NCI-H2029 (cell line): ENCODE data around the gene NEURL2.
"Not testable (repeated sequence)": the region's sequence is repeated elsewhere in the genome, so short reads cannot be mapped to it uniquely, and the experiment has no call there.

ENCODE experiments used
- DNase-seq: peaks from one replicate; lab custom pipeline; 2025; lab: John Stamatoyannopoulos, UW

The NEURL2 gene

DNA sequence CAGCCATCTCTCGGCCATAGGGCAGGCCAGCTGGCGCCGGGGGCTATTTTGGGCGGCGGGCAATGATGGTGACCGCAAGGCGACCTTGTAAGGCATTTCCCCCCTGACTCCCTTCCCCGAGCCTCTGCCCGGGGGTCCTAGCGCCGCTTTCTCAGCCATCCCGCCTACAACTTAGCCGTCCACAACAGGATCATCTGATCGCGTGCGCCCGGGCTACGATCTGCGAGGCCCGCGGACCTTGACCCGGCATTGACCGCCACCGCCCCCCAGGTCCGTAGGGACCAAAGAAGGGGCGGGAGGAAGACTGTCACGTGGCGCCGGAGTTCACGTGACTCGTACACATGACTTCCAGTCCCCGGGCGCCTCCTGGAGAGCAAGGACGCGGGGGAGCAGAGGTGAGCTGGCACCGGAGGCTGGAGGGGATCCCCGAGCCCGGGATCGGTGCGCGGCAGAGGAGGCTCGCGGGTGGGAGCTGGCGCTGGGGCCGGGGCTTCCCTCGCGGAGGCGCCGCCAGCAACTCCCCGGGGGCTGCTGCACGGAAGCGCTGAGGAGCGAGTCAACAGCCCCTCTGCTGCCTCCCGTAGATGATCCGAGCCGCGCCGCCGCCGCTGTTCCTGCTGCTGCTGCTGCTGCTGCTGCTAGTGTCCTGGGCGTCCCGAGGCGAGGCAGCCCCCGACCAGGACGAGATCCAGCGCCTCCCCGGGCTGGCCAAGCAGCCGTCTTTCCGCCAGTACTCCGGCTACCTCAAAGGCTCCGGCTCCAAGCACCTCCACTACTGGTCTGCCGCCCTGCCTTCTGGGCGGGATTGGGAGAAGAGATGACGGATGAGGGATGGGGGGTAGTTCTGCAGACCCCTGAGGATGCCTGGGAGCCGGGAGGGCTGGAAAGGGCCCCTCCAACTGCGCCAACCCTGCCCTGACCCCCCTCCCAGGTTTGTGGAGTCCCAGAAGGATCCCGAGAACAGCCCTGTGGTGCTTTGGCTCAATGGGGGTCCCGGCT, at the start of gene NEURL2, which contains the start of gene CTSA:
NEURL2 (minus strand) TSS at position 224 of the 999 bp plus-strand sequence; CDS start at position 7, 217 bp downstream.
CTSA (plus strand) TSS at position 351 of the 999 bp plus-strand sequence; CDS start at position 585, 234 bp downstream.
- DNase-seq: peak; percentile 77

DNA sequence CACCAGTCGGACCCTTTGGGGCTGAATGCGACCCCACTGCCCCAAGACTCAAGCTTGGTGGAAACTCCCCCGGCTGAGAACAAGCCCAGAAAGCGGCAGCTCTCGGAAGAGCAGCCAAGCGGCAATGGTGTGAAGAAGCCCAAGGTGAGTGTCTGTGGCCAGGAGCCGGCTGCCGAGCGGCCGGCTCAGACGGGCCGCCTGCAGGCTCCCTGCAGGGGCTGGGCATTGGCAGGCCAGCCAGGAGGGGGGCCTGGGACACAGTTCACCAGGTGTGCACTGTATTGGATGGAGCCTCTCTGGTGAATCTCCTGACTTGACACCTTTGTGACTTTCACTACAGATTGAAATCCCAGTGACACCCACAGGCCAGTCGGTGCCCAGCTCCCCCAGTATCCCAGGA, 49.5 kb upstream of the NEURL2 start:
- DNase-seq: no peak

DNA sequence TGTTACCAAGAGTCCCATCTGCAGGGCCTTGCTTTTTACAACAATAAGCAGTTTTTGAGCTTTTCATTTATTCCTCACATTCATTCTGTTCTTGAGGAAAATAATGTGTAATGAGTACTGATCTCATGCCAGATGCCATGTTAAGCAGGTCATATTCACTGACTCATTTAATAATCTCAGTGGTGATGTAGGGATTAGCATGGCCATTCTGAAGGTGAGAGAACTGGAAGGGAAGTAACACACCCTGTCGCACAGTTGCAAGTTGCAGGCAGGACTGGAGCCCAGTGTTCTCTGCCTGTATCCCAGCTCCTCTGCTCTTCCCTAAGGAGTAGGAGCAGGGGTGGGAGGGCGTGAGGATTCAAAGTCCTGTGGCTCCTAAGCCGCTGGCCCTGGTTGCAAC, 49.0 kb upstream of the NEURL2 start:
- DNase-seq: no peak

DNA sequence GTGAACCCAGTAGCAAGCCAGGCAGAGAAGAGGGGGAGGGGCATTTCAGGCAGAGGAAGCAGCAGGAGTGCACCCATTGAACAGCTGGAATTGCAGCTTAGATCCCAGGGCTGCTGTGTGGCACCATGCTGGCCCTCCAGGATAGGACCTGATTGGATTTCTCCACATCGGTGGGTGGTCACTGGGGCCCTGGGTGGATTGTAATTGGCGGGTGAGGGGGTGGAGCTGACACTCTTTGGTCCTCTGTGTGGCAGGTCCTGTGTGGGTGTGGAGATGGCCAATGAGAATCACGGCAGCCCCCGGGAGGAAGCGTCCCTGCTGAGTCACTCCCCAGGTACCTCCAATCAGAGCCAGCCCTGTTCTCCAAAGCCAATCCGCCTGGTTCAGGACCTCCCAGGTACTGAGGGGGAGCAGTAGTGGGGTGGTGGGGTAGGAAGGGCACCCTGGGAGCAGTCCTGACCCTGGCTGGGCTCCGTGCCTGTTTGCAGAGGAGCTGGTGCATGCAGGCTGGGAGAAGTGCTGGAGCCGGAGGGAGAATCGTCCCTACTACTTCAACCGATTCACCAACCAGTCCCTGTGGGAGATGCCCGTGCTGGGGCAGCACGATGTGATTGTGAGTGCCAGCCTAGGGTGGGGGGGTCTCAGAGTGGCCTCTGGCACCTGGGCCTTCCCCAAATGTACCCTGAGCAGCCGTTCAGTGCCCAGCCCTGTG, 47.9 kb upstream of the NEURL2 start:
- DNase-seq: no peak

DNA sequence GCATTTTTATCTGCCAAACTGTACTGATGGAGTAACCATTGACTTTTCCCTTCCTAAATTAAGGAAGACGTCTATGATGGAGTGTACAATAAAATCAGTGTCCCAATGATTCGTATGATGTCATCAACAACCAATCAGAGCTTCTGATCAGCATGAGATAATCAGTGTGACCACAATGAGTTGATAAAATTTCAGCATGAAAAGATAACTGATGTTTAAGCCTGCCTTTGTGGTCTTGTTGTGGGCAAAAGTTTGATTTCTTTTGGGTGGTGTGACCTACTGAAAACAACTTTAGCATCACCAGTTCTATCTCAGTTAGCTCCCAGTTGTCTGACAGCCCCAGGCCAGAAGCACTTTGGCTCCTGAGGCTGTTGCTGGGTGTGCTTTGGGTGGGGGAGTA, 46.8 kb upstream of the NEURL2 start:
- no peak for DNase-seq

DNA sequence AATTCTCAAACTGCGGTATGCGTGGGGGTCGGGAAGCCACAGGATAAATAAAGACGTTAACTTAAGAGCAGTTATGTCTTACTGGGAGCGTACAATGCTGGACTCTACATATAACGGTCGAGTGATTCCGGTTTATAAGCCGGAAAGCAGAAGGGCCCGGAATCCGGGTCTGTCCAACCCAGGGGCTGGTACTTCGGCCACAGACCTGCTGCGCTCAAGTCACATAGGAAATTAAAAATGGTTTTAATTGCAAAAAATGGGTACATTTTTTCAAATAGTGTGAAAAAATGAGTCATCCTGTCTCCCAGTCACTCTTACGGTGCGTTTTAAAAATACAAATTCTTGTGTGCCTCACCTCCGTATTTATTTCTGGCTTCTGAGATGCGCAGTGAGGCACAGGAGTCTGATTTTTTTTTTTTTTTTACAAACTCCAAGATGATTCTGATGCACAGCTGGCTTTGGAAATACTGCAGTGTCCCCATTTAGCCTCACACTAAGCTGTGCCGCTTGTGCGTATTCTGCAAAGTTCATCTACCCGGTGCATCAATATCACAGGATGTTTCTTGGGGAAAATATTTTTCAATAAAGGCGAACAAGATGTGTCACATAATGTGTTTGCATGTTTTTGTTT, 44.5 kb upstream of the NEURL2 start:
- DNase-seq: no peak

DNA sequence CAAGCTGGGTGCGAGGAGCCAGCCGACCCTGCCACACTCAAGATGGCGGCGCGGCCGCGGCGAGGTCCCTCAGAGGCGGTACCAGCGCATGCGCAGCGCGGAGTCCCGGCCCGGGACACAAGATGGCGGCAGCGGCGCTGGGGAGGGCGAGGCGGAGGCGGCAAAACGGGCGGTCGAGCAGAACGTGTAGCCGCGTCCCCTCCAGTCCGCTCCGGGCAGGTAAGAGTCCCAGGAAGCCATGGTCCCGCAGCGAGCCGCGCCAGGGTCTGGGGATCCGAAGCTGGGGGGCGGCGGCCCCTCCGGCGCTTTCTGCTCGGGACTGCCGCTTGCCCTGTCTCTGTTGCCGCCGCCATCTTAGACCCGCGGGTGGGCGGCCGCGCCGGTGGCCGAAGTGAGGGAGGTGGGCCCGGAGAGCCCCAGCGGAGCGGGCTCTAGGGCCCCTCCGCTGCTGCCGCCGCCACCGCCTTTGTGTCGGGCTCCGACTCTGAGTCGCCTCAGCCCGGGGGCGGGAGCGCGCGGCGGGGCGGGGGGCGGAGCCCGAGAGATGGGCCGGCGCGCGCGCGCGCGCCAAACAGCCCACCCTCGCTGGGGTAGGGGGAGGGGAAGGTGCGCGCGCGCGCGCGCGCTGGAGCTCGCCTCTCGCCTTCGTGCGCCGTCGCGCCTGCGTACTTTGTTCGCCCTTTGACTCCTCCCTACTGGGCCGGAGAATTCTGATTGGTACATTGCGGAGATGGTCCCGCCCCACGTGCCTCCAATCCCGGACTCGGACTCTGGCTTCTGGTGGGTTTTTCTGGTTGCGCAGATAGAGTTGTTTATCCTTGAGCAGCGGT, 43.8 kb upstream of the NEURL2 start, which contains the start of gene PCIF1:
PCIF1 (plus strand) TSS at position 98 of the 830 bp plus-strand sequence. CDS start 4,317 bp downstream, outside the sequence.
- peak; percentile 96 for DNase-seq

DNA sequence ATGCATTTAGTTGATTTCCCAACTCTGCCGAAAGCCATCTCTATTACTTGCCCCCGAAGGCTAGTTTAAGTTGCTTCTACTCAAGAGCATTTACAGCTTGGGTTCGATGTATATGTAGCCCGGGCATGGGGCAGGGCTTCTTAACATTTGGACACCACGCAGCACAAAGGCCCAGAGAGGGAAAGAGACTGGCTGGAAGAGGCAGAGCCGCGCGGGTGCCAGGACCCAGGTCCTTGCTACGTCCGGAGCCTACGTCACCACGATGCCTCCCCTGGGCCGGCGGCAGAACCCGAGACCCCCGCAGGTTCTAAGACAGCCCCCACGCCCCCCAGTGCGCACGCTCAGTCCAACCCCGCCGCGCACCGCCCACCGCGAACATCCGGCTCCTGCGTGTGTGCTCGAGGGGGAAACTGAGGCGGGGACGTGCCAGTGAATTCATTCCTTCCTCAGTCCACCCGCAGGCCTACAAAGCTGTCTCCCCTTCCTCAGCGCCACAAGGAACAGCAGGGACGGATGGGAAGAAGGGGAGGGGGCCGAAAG, 43.1 kb upstream of the NEURL2 start:
- peak; percentile 47 for DNase-seq

DNA sequence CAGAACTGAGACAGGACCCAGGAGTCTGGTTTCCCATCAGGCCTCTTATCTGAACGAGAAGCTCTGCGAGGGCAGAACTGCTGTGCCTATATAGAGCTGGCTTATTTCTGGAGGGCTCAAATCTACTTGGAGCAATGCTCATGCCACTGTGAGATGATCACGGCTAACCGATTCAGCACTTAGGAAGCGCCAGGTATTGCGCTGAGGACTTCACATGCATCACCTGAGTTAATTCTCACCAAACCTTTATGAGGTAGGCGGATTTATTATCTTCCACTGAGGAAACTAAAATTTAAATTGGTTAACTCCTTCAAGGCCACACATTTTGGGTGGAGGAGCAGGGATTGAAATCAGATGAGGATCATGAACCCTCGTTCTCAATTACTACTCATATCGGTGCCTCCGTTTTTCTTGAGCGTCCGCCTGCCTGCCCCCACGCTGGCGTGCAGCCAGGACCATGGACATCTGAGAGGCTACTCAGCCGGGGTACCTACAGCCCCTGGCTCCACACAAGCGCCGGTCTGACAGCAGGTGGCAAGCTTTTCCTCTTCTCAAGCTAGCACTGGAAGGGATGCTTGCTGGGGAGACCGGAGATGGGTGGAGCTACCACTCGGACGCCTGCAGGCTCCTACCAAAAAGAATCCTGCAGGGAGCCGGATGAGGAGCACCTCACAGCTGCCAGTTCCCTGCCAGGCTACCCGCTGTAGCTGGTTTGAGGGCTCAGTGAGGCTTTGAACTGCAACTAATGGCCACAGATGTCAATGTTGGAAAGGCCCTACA, 42.4 kb upstream of the NEURL2 start:
- peak; percentile 75 for DNase-seq

- DNase-seq: not testable (repeated sequence)
Observed at GRCh38 chr20:45931680-45932079, 40.7 kb upstream of the NEURL2 start.

GRCh38 chr20:45927071-45927878, 36.3 kb upstream of the NEURL2 start:
- DNase-seq: no peak

- DNase-seq: no peak
Observed at GRCh38 chr20:45926731-45927070, 35.7 kb upstream of the NEURL2 start.

DNA sequence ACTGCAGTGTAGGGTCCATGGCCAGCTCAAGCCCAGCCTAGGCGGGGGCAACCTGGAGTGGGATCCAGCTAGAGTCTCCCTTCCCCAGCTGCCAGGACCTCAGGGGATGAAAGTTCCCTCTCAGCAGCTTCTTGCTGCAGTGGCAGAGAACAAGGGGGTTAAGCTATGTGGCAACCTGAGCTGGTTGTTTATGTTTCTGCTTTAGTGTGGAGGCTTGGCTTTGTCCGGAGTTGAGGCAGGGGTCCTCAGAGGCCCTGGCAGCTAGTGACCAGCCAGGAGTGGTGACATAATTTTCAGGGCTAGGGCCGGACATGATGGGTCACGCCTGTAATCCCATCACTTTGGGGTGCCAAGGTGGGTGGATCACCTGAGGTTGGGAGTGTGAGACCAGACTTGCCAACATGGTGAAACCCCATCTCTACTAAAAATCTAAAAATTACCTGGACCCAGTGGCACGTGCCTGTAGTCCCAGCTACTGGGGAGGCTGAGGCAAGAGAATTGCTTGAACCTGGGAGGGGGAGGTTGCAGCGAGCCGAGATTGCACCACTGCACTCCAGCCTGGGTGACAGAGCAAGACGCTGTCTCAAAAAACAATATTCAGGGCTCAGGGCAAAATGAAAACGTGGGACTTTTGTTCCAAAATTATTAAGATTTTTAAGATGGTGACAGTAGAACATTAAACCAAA, 35.0 kb upstream of the NEURL2 start:
- DNase-seq: no peak

- DNase-seq: no peak
Observed at GRCh38 chr20:45924391-45925261, 33.6 kb upstream of the NEURL2 start.

DNA sequence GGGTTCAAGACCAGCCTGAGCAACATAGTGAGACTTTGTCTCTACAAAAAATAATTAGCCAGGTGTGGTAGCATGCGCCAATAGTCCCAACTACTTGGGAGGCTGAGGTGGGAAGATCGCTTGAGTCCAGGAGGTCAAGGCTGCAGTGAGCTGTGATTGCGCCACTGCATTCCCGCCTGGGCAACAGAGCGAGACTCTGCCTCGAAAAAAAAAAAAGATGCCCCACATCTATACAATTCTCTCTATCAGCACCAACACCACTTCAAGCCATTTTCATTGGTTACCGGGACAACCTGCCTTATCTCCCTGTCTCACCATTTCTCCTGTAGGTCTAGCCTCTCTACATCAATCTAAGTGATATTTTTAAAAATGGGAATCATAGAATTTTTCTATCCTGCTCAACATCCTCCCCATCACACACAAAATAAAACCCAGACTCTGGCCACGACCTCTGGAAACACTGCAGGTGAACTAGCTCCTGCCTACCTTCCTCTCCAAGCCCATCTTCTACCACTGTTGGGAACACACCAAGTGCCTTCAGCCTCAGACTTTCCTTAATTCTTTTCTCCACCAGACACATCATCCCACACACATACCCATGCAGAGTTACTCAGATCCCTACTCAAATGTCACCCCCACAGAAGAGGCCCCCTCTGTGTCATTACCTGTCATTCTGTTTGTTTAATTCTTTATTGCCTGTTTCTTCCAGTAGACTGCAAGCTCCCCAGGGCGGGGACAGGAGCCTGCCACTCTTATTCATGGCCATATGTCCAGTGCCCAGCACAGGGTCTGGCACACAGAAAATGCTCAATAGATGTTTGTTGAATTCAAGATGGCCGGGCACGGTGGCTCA, 30.6 kb upstream of the NEURL2 start:
- no peak for DNase-seq

DNA sequence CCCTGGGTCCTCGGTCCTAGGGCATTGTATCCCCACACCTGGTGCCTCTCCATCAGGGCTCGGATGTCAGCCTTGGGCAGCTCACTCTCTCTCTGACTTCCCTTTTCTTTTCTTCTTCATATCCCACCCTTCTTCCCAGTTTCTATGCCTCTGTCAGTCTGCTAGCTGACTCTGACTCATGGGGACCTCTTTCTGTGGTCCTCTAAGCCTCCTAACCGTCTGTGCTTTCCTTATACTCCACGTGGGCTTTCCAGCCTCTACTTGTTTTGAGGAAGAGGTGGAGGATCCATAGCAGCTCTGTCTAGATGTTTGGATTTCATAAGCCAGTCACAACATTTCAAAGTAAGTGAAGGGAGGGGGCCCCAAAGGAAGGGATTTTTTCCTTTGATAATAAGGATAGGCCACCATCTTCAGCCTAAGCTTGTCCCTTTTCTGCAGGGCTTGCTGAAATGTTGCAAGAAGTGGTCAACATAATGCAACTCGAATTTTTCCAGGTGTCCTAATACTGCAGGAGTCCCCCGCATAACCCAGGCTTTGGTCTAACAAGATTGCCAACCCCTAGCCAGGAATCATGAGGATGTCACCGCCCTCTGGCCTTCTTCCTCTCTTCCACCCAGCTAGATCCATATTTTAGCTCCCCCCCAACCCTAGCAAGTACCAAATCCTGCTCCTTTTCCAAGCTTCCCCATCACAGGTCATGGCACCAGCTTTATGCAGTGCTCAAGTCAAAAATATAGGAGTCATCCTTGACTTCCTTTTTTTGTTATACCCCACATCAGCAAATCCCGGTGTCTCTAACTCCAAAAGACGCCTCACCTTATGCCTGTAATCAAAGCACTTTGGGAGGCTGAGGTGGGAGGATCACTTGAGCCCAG, 29.7 kb upstream of the NEURL2 start:
- no peak for DNase-seq
